ENCODE results near the gene ZNF423.

The ZNF423 gene

DNA sequence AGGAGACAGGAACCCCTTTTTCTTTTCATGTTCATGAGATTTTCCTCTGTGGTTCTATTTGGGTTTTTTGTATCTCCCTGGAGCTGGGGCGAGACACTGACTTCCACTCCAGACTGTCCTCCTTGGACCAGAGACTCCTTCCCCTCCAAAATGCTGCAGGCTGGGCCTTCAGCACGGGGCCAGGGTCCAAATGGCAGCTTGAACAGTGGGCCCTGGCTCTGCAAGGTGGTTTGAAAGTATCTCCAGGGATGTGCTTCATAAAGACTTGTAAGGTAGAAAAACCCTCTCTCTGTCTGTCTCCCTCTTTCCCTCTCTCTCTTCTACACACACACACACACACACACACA is 236.1 kb downstream of the ZNF423 start:
- Histone ChIP-seq H3K9ac (no peak overlapping the region), H2AFZ (no peak overlapping the region), H3K79me2 (no peaks in the 10 kb centered on the region), H3K4me2 (ENCODE audit: low read length) (no peak overlapping the region), H3K36me3 (ENCODE audit: control insufficient read depth, insufficient read depth, low read length) (no peaks in the 10 kb centered on the region), H3K27ac (no peak overlapping the region), H3K27me3 (ENCODE audit: control insufficient read depth, insufficient read depth, low read length) (no peaks in the 10 kb centered on the region), H3K4me1 (peaks cover 12% of the 10 kb centered on the region), H3K9me3 (ENCODE audit: control insufficient read depth, low read length) (no peaks in the 10 kb centered on the region), H3K4me3 (ENCODE audit: low read depth, low read length) (no peak overlapping the region)
- TF ChIP-seq, protein P1, sequence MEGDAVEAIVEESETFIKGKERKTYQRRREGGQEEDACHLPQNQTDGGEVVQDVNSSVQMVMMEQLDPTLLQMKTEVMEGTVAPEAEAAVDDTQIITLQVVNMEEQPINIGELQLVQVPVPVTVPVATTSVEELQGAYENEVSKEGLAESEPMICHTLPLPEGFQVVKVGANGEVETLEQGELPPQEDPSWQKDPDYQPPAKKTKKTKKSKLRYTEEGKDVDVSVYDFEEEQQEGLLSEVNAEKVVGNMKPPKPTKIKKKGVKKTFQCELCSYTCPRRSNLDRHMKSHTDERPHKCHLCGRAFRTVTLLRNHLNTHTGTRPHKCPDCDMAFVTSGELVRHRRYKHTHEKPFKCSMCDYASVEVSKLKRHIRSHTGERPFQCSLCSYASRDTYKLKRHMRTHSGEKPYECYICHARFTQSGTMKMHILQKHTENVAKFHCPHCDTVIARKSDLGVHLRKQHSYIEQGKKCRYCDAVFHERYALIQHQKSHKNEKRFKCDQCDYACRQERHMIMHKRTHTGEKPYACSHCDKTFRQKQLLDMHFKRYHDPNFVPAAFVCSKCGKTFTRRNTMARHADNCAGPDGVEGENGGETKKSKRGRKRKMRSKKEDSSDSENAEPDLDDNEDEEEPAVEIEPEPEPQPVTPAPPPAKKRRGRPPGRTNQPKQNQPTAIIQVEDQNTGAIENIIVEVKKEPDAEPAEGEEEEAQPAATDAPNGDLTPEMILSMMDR (IDR thresholded peaks at IDR 0.05): no peak

- Histone ChIP-seq H3K36me3 (ENCODE audit: control insufficient read depth, insufficient read depth, low read length) (no peaks in the 10 kb centered on the region), H2AFZ (no peak overlapping the region), H3K9ac (no peak overlapping the region), H3K79me2 (no peaks in the 10 kb centered on the region), H3K4me3 (ENCODE audit: low read depth, low read length) (no peak overlapping the region), H3K4me2 (ENCODE audit: low read length) (no peak overlapping the region), H3K9me3 (ENCODE audit: control insufficient read depth, low read length) (no peaks in the 10 kb centered on the region), H3K4me1 (peaks cover 12% of the 10 kb centered on the region), H3K27me3 (ENCODE audit: control insufficient read depth, insufficient read depth, low read length) (no peaks in the 10 kb centered on the region), H3K27ac (no peak overlapping the region)
- TF ChIP-seq, protein P1 (IDR thresholded peaks at IDR 0.05): no peak
Observed at GRCh38 chr16:49618955-49619354, 237.0 kb downstream of the ZNF423 start.

DNA sequence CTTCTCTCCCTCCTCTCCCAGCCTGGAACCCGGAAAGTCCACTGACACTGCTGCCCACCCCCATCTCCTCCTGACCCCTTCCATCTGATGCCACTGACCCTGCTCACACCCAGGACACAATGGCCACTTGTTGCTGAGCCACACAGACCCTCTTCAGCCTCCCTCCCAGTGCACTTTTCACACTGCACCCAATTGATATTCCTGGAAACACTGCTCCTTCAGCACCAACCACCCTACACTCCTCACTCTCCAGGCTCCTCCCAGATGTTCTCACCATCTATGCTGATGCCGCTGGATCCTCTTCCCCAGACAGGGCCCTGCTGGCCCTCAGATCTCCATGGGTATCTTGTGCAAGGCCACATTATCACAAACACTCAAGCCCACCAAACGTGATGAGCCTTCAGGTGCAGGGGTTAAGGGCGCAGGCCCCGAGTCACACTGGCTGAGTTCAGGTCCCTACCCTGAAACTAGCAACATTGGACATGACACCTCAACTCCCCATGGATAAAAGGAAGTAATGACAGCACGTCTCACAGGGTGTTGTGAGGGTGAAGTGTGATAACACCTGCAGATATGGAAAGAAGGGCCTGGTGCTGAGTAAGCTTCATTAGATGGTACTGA is 238.1 kb downstream of the ZNF423 start:
- H3K27ac ChIP-seq: no peak overlapping the region
- no peaks in the 10 kb centered on the region for H3K36me3 ChIP-seq (ENCODE audit: control insufficient read depth, insufficient read depth, low read length)
- no peak overlapping the region for H3K4me2 ChIP-seq (ENCODE audit: low read length)
- H3K27me3 ChIP-seq (ENCODE audit: control insufficient read depth, insufficient read depth, low read length): no peaks in the 10 kb centered on the region
- H3K4me1 ChIP-seq: peaks cover 12% of the 10 kb centered on the region
- no peak overlapping the region for H2AFZ ChIP-seq
- no peak overlapping the region for H3K4me3 ChIP-seq (ENCODE audit: low read depth, low read length)
- no peaks in the 10 kb centered on the region for H3K79me2 ChIP-seq
- no peaks in the 10 kb centered on the region for H3K9me3 ChIP-seq (ENCODE audit: control insufficient read depth, low read length)
- TF ChIP-seq, protein P1 (IDR thresholded peaks at IDR 0.05): no peak
- no peak overlapping the region for H3K9ac ChIP-seq

- Histone ChIP-seq H3K4me3 (ENCODE audit: low read depth, low read length) (no peak overlapping the region), H3K4me2 (ENCODE audit: low read length) (no peak overlapping the region), H3K27me3 (ENCODE audit: control insufficient read depth, insufficient read depth, low read length) (no peaks in the 10 kb centered on the region), H3K4me1 (peaks cover 12% of the 10 kb centered on the region), H3K9me3 (ENCODE audit: control insufficient read depth, low read length) (no peaks in the 10 kb centered on the region), H3K9ac (no peak overlapping the region), H3K79me2 (no peaks in the 10 kb centered on the region), H3K27ac (no peak overlapping the region), H2AFZ (no peak overlapping the region), H3K36me3 (ENCODE audit: control insufficient read depth, insufficient read depth, low read length) (no peaks in the 10 kb centered on the region)
- TF ChIP-seq, protein P1 (IDR thresholded peaks at IDR 0.05): no peak
Observed at GRCh38 chr16:49617016-49617629, 238.8 kb downstream of the ZNF423 start.

DNA sequence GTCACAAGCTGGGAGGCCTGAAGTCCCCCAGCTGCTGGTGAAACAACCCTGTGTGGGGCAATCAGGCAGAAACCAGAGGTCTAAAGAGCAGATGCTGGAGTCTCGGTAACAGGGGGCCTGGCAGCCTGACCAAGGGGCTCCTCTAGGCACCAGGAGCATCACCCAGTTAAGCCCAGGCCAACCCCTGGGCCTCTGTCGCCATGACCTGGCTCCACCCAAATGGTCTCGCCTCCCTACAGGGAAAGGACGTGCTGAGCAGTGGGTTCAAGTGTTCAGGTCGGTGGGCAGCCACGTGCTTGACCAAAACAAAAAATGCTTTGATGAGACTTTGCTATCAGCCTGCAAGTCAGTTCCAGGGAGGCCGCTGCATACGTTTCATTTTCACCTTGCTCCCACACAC is 240.3 kb downstream of the ZNF423 start:
- Histone ChIP-seq H3K27ac (no peak overlapping the region), H2AFZ (no peak overlapping the region), H3K9ac (no peak overlapping the region), H3K4me2 (ENCODE audit: low read length) (no peak overlapping the region), H3K27me3 (ENCODE audit: control insufficient read depth, insufficient read depth, low read length) (no peaks in the 10 kb centered on the region), H3K9me3 (ENCODE audit: control insufficient read depth, low read length) (no peaks in the 10 kb centered on the region), H3K79me2 (no peaks in the 10 kb centered on the region), H3K4me3 (ENCODE audit: low read depth, low read length) (no peak overlapping the region), H3K4me1 (peaks cover 8% of the 10 kb centered on the region), H3K36me3 (ENCODE audit: control insufficient read depth, insufficient read depth, low read length) (no peaks in the 10 kb centered on the region)
- TF ChIP-seq, protein P1 (IDR thresholded peaks at IDR 0.05): no peak
